ENCODE data around the gene TWF2. TPM values are rescaled to one million over a fixed set of nuclear protein-coding genes. Genes with fewer than 3 reads are reported as not detected.

TWF2 gene
- total and polyA plus RNA-seq, 10 of the 15 experiments (the other 5 are each of a cell fraction or from before 2014, with no cell fraction given), result 0.16 to 106 (median 68.5) TPM

DNA sequence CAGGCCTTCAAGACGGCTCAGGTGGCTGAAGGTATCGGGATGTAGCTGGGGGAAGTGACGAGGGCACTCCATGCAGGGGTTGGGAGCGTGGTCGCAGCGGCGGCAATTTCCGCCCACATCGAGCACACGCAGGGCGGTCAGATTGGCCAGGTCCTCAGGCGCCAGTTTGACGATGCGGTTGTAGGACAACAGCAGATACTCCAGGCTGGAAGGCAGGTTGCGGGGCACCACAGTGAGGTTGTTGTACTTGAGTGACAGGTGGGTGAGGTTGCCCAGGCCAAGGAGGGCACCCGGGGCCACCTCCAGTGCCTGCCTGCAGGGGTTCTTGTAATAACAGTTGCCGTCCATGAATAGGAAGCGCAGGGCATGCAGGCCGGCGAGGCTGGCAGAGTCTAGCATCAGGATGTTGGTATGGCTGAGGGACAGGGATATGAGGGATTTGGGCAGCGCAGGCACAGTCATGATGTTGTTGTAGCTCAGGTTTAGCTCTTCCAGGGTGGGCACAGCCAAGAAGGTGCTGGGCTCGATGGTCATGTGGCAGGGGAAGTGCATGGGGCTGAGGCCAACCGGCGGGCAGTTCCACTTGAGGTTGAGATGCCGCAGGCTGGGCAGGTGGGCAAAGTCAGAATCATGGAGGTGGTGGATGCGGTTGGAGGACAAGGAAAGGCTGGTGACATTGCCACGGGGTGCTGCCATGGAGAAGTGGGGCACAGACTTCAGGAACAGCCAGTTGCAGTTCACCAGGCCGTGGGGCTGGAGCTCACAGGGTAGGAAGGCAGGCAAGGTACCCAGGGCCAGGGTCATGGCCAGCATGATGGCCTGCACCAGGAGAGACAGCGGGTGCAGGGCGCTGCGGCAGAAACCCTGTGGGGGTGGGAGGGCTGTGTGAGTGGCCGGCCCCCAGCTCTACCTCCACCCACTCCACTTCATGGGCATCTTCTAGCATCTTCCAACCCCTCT, 15.2 kb downstream of the TWF2 start:
- Histone ChIP-seq H3K4me3 (no peak overlapping the region; the same call in 1 of the 2 replicates), H2AFZ (ENCODE audit: control insufficient read depth, low read depth, low read length) (no peak overlapping the region), H3K9me3 (replicated peaks; ENCODE audit: control insufficient read depth, insufficient read depth, low read length) (no peaks in the 10 kb centered on the region), H3K27me3 (replicated peaks in 1 of 2; ENCODE audit: control insufficient read depth in 2 of 2, insufficient read depth in 2 of 2, low read length in 1 of 2) (no peaks in the 10 kb centered on the region), H3K4me1 (ENCODE audit: control insufficient read depth, insufficient read depth, low read length) (peaks cover 29% of the 10 kb centered on the region), H3K4me2 (ENCODE audit: control insufficient read depth, insufficient read depth) (peak overlapping the region; percentile 91; the same call in 1 of the 2 replicates), H3K36me3 (ENCODE audit: control insufficient read depth in 2 of 2, insufficient read depth in 2 of 2, low read length in 1 of 2) (no peaks in the 10 kb centered on the region; a peak in 2 of 4 replicates), H3K27ac (ENCODE audit: control insufficient read depth, insufficient read depth) (no peak overlapping the region), H3K79me2 (ENCODE audit: control insufficient read depth, insufficient read depth, low read length) (peaks cover 3% of the 10 kb centered on the region), H4K20me1 (ENCODE audit: control insufficient read depth, insufficient read depth) (no peaks in the 10 kb centered on the region), H3K9ac (ENCODE audit: control insufficient read depth, insufficient read depth, low read length) (no peak overlapping the region)
- FAIRE-seq (no peak), ATAC-seq (no peak), DNase-seq (ENCODE audit: low read depth, low spot score) (no peak)
- TF ChIP-seq EGR1 (IDR thresholded peaks at IDR 0.05; ENCODE audit: borderline replicate concordance in 1 of 2, low read depth in 2 of 2, low read length in 2 of 2) (no peak), BMI1 (IDR thresholded peaks at IDR 0.05; ENCODE audit: borderline replicate concordance) (no peak), POLR2AphosphoS5 (IDR thresholded peaks at IDR 0.05; ENCODE audit: low read length) (no peak), MTA3 (IDR thresholded peaks at IDR 0.05; ENCODE audit: borderline replicate concordance, low read length) (no peak), RAD21 (IDR thresholded peaks at IDR 0.05; ENCODE audit: insufficient read depth, low read depth, low read length) (no peak), FOXM1 (IDR thresholded peaks at IDR 0.05; ENCODE audit: low read depth, low read length) (no peak), BHLHE40 (IDR thresholded peaks at IDR 0.05; ENCODE audit: borderline replicate concordance in 1 of 2, low read depth in 2 of 2, low read length in 1 of 2) (no peak)
- TF ChIP-seq, protein P1, sequence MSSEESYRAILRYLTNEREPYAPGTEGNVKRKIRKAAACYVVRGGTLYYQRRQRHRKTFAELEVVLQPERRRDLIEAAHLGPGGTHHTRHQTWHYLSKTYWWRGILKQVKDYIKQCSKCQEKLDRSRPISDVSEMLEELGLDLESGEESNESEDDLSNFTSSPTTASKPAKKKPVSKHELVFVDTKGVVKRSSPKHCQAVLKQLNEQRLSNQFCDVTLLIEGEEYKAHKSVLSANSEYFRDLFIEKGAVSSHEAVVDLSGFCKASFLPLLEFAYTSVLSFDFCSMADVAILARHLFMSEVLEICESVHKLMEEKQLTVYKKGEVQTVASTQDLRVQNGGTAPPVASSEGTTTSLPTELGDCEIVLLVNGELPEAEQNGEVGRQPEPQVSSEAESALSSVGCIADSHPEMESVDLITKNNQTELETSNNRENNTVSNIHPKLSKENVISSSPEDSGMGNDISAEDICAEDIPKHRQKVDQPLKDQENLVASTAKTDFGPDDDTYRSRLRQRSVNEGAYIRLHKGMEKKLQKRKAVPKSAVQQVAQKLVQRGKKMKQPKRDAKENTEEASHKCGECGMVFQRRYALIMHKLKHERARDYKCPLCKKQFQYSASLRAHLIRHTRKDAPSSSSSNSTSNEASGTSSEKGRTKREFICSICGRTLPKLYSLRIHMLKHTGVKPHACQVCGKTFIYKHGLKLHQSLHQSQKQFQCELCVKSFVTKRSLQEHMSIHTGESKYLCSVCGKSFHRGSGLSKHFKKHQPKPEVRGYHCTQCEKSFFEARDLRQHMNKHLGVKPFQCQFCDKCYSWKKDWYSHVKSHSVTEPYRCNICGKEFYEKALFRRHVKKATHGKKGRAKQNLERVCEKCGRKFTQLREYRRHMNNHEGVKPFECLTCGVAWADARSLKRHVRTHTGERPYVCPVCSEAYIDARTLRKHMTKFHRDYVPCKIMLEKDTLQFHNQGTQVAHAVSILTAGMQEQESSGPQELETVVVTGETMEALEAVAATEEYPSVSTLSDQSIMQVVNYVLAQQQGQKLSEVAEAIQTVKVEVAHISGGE (CRISPR knock-in tag; IDR thresholded peaks at IDR 0.05), result no peak
- TF ChIP-seq, protein P2, sequence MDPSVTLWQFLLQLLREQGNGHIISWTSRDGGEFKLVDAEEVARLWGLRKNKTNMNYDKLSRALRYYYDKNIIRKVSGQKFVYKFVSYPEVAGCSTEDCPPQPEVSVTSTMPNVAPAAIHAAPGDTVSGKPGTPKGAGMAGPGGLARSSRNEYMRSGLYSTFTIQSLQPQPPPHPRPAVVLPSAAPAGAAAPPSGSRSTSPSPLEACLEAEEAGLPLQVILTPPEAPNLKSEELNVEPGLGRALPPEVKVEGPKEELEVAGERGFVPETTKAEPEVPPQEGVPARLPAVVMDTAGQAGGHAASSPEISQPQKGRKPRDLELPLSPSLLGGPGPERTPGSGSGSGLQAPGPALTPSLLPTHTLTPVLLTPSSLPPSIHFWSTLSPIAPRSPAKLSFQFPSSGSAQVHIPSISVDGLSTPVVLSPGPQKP (IDR thresholded peaks at IDR 0.05; ENCODE audit: low read depth, low read length), result no peak
- CTCF ChIA-PET, result interaction anchor here (0.6 to 8.5 kb wide), 16 partner anchors 7 to 225 kb away, joined by 3 to 129 read pairs (median 6); partner anchors contain the start of gene WDR82
- WGBS (ENCODE audit: insufficient coverage, insufficient replicate concordance, low lambda C conversion rate, missing lambda C conversion rate), result 91% methylated on average over 30 of the region's 32 CpGs
- in situ Hi-C loops (cut with MboI) (no loop called here), intact Hi-C loops (cut with micrococcal nuclease; ENCODE audit: unreplicated experiment) (loop anchor here (5.0 kb wide), 1 partner anchor 224 kb away; the partner anchor contains the start of gene SEMA3G)
- SMC1A ChIA-PET (ENCODE audit: uncharacterized antibody, unreplicated experiment), result interaction anchor here (0.6 to 10.5 kb wide), 7 partner anchors 9 to 222 kb away, joined by 3 to 112 read pairs (median 5); partner anchors contain the start of gene TWF2
- RAD21 ChIA-PET (ENCODE audit: unreplicated experiment), result interaction anchor here (0.7 to 4.1 kb wide), 8 partner anchors 7 to 115 kb away, joined by 4 to 32 read pairs (median 13); partner anchors contain the start of genes GLYCTK, POC1A and WDR82
- POLR2A ChIA-PET, result interaction anchor here (1.3 to 4.3 kb wide), 4 partner anchors 16 to 48 kb away, joined by 3 to 43 read pairs (median 6); partner anchors contain the start of gene TWF2
- no TSS peak for BruUV-seq (replicated peaks)

Measured in GM12878 (cell line).